ENCODE results near the gene TAF1B.
"Not testable (repeated sequence)": the region's sequence is repeated elsewhere in the genome, so short reads cannot be mapped to it uniquely, and the experiment has no call there.

The TAF1B gene

DNA sequence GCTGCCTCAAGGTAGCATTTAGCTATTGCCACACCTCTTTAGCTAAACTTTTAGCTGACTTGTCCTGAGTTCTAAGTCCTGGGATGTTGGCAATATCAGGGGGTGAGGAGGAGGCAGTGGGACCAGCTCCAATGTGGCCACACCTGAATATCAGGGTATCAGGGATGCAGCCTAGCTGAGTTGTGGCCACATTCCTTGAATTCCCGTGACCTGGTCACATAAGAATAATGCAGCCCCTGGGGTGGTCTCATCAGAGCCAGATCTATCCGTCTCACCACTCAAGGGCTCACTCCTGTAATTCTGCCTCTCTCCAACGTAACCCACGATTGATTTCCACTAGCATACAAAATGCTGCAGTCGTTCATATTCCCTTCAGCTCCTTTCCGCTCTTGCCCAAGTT lies 11.6 kb upstream of the TAF1B start:
- no peak for DNase-seq (ENCODE audit: low spot score)

DNA sequence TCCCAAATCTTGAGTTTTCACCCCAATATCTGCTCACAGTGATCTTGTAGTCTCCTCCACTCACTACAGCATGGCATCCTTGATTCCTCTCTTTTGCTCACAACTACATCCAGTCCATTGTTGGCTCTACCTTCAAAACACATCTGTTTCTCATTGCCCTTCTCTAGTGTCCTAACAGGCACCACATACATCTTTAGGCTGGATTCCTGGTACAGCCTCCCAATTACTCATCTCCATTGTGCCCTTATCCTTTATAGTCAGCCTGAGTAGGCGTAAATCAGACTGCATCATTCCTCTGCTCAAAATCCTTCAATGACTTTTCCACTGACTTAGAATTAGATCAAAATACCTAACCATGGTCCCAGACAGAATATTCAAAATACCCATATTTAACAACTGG lies 10.7 kb upstream of the TAF1B start:
- no peak for DNase-seq (ENCODE audit: low spot score)

GRCh38 chr2:9835068-9835467 lies 8.2 kb upstream of the TAF1B start:
- DNase-seq (ENCODE audit: low spot score), result not testable (repeated sequence)

- no peak for DNase-seq (ENCODE audit: low spot score)
These were observed 7.2 kb upstream of the TAF1B start for GRCh38 chr2:9836074-9836473.

DNA sequence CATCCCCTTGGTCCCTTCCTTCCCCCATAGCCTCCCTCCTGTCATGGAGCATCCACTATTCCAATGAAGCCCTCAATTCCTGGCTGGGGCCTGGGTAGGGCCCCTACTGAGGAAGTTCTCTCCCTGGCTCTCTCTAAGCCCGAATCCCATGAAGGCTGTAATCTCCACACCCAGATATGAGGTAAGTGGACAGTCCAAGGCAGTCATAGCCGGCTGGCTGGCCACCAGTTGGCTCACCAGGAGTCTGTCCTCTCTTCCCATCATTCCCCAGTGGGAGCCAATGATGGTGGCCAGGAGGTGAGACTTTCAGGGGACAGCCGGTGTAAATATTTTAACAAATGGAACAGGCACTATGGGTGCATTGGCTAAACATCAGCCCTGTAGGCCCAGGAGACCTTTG lies 6.8 kb upstream of the TAF1B start:
- no peak for DNase-seq (ENCODE audit: low spot score)

DNA sequence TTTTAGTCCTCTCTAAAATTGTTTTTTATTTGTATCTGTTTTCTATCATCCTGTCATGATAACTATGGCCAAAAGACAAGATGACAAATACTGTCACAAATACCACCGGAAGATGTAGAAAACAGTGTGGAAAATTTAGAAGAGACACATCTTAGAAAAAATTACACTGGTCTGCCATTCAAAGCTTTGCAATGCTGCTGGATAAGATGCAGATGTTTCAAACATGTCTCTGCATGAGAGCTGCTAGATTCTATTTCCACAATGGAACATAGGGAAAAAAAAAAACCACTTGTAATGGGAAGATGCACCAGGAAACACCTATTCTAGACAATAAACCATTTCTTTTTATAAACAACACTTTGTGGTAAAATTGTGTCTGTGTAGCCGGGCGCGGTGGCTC lies 5.8 kb upstream of the TAF1B start:
- no peak for DNase-seq (ENCODE audit: low spot score)

GRCh38 chr2:9838391-9838790 lies 4.9 kb upstream of the TAF1B start:
- DNase-seq (ENCODE audit: low spot score), result no peak

GRCh38 chr2:9842487-9843228 lies 616 bp upstream of the TAF1B start:
- no peak for DNase-seq (ENCODE audit: low spot score)

DNA sequence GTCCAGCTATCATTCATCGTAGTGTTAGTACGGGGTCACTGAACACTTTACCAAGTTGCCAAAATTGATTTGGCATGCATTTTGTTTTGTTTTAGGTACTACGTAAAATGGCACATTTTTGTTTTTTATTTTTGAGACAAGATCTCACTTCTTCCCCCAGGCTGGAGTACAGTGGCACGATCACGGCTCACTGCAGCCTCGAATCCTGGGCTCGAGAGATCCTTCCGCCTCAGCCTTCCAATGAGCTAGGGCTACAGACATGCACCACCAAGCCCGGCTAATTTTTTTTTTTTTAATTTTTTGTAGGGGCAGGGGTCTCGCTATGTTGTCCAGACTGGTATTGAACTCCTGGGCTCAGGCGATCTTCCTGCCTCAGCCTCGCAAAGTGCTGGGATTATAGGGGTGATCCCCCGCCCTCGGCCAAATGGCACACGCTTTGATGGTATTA lies 786 bp downstream of the TAF1B start:
- no peak for DNase-seq (ENCODE audit: low spot score)

DNA sequence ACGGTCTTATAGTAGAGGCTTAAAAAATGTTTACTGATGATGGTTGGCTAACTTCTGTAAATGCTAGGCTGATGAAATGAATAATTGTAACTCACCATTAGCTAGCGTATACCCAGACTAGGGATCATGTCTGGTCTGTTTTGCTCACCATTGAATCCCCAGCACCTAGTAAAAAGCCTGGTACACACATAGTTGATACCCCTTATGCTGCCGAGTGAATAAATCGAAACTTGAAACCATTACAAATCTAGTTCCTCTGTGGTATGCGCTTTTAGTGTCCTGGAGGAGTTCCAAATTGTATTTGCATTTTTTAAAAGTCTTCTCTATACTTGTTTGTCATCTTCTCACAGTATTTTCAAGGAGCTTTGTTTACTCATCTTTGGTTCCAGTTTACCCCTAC lies 1.3 kb downstream of the TAF1B start:
- no peak for DNase-seq (ENCODE audit: low spot score)

DNA sequence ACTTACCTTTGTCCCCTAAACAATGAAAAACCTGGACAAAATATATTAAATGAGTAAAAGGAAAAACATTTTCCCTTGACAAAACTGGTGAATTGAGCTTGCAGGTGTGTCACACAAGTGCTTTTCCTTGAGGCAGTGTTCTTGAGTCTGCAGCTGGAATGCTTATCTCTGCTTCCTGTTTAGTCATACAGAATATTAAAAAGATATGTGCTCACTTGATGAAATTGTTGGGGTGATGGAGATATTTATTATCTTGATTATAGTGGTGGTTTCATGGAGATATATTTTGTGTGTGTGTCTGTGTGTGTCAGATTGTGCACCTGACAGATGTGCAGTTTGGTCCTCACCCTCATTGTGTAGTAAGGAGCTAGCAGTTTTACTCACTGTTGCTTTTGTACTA lies 3.3 kb downstream of the TAF1B start:
- no peak for DNase-seq (ENCODE audit: low spot score)

GRCh38 chr2:9847140-9847539 lies 3.9 kb downstream of the TAF1B start:
- DNase-seq (ENCODE audit: low spot score), result no peak

DNA sequence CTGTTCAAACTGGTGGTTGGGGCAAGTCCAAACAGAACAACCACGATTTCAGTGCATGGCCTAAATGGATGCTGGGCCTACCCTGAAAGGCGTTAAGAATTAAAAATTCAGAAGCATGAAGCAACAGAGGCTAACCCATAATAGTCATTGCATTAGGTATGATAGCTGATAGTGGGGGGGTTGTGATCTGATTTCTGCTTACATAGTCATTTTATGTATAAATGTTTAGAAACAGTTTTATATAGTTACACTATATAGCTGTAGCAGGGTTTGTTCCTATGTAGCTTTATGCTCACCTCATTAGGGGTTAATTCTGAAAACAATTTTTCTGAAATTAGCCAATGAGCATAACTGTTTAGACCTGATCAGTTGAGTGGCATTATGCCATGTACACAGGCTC lies 9.6 kb downstream of the TAF1B start:
- DNase-seq (ENCODE audit: low spot score), result no peak

DNA sequence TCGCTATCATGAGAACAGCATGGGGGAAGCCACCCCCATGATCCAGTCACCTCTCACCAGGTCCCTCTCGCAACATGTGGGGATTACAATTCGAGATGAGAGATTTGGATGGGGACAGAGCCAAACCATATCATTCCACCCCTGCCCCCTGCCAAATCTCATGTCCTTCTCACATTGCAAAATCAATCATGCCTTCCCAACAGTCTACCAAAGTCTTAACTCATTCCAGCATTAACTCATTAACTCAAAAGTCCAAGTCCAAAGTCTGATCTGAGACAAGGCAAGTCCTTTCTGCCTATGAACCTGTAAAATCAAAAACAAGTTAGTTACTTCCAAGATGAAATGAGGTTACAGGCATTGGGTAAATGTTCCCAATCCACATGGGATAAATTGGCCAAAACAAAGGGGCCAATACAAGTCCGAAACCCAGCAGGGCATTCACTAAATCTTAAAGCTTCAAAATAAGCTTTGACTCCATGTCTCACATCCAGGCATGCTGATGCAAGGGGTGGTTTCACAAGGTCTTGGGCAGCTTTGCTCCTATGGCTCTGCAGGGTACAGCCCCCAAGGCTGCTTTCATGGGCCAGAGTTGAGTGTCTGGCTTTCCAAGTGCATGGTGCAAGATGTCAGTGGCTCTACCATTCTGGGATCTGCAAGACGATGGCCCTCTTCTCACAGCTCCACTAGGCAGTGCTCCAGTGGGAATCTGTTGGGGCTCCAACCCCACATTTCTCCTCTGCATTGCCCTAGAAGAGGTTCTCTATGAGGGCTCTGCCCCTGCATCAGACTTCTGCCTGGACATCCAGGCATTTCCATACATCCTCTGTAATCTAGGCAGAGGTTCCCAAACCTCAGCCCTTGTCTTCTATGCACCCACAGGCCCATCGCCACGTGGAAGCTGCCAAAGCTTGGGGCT lies 14.8 kb downstream of the TAF1B start:
- no peak for DNase-seq (ENCODE audit: low spot score)

DNA sequence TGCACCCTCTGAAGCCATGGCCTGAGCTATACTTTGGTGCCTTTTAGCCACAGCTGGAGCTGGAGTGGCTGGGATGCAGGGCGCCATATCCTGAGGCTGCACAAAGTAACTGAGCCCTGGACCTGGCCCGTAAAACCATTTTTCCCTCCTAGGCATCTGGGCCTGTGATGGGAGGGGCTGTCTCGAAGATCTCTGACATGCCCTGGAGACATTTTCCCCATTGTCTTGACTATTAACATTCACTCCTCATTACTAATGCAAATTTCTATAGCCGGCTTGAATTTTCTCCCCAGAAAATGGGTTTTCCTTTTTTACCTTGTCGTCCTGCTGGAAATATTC lies 15.4 kb downstream of the TAF1B start:
- DNase-seq (ENCODE audit: low spot score), result no peak

GRCh38 chr2:9860922-9861580 lies 17.8 kb downstream of the TAF1B start:
- DNase-seq (ENCODE audit: low spot score), result not testable (repeated sequence)

DNA sequence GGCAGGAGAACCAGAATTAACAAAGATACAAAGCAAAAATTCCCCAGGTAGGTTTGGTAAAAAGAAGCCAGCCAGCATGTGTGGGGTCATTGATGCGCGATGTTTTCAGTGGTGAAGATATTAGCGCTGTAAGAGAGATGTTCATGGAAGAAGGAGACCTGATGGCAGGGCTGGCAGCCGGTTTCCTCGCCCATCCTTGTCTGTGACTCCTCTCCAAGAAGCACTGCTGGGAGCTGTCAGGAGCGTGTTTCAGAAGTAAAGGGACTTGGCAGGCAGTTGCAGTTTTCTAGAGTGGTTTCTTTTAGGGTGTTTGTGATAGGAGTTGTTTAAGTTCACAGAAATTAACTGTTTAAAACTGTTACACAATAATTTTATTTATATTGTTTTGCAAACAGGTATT lies 24.6 kb downstream of the TAF1B start:
- peak; percentile 13 for DNase-seq (ENCODE audit: low spot score)

- no peak for DNase-seq (ENCODE audit: low spot score)
These were observed 30.1 kb downstream of the TAF1B start for GRCh38 chr2:9873337-9873736.

DNA sequence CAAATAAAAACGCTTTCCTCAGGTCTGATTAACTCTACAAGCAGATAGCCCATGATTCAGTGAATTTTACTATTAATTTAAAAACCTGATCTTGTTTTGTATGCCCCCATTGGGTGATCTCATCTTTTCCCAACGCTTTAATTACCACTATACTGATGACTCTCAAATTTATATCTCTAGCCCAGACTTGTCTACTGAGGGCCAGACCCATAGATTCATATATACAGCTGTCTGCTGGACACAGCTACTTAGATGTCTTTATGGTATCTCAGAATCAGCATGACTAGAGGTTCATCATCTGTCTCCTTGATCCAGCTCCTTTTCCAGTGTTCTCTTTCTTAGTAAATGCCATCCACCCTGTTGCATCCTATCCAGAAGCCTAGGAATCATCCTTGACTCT lies 33.8 kb downstream of the TAF1B start:
- no peak for DNase-seq (ENCODE audit: low spot score)

GRCh38 chr2:9877726-9878125 lies 34.5 kb downstream of the TAF1B start:
- DNase-seq (ENCODE audit: low spot score), result no peak

DNA sequence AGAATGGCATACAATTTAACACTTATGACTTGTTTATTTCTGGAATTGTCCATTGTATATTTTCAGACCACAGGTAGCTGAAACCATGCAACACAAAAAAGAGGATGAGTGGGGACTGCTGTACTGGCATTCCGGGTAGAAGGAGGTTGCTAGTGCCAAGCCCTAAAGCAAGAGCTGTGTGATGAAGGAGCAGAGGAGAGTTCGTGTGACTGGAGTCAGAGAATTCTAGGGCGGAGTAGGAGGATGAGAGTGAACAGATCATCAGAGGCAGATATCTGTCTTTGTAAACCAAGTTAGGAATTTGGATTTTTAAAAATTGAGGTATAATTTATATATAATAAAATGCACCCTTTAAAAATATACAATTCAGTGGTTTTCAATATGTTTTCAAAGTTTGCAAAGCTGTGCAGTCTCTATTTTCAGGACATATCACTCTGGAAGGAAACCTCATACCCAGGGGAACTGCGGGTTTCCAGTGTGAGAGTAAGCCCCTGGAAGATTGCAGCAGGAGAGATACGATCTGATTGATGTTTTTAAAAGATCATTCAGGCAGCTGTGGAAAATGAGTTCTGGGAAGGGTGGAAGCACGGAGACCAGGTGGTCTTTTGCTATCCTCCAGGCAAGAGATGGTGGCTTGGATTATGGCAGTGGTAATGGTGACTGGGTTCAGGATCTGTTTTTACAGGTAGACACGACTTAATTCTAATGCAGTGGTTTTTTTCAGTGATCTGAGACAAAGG lies 36.4 kb downstream of the TAF1B start:
- DNase-seq (ENCODE audit: low spot score), result no peak

DNA sequence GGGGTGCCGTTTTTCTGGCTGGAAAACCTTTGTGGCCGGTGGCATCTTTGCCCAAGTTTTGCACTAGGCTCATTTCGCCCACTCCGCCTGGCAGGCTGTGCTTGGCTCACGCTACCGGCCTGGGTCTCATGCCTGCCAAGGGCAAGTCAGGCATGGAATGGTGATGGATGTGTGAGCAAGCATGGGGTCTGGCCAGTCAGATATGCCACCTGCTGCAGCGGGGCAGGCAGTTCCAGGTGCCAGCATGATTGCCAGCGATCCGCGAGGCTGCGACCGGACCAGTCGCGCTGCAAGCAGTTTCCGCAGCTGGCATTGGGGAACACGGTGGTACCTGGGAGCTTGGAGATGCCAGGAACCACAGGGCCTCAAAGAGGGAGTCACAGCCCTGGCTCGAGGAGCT lies 40.6 kb downstream of the TAF1B start:
- DNase-seq (ENCODE audit: low spot score), result no peak

Data from putamen (tissue), 1 donor.